ENCODE data around the gene B3GAT3.

GRCh38 chr11:62669420-62670161 is 47.8 kb upstream of the B3GAT3 start:
- TF ChIP-seq EGR1 (IDR thresholded peaks at IDR 0.05; ENCODE audit: low read depth) (no peak), CTCF (IDR thresholded peaks at IDR 0.05 in 2 of 3, conservative IDR thresholded peaks at IDR 0.05 in 1 of 3; ENCODE audit: borderline replicate concordance in 1 of 3, insufficient read depth in 1 of 3, low read depth in 2 of 3, low read length in 2 of 3) (no peak)
